HG03457 (cell line): ENCODE measurements around the gene GREB1L.

Source experiments
- ATAC-seq: cut with Tn5 transposase; IDR thresholded peaks from one replicate; pipeline ENCODE4 v1.9.1; 2021; ENCODE audit warnings: moderate number of reproducible peaks; ENCODE audit not compliant: unreplicated experiment

GREB1L gene

DNA sequence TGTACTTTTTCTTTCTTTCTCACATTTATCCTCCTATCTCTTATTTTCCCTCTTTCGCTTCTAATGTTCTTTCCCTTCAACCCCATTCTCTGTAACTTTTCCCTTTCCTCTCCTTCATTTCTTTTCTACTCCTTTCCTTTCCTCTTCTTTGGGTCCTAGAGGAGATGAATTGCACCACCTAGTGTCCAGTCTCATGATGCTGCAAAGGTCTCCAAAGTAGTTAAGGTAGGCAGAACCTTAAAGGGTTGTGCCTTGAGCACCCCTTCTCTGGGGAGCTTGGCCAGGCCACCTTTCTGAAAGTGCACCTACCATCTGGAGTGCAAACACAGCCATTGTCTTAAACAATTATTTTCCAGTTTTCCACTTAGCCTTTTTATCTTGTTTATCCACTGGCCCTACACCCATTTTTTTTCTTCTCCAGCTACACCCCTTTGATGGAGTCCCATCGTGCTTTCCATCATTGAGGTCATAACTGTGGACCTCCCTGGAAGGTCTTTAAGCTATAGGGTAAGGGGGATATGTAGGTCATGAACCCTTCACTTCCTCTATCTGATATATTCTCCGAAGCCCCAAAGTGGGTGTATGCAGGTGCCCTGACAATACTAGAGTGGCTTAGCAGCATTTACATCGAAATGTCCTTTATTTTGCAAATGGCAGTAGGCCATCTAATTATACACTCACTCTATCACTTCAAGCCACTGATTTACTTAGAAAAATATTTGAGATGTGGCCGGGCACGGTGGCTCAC is 202.6 kb downstream of the GREB1L start:
- ATAC-seq: no peak

DNA sequence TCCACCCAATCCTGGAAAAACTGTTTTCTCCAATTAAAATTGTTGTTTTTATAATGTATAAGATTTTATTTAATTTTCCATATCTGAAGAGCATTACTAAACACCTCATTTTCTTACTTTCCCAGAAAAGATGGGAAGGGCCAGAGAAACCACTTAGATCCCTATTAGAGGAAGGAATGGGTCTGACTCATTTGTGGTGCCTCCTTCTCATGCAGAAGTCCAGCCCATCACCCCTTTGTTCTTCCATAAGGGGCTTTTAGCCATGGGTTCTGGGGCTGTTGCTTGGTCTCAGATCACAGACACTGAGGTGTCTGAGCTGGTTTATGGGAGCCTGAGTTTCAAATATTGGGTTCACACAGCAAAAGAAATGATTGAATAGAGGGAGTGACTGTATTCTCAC is 206.3 kb downstream of the GREB1L start:
- no peak for ATAC-seq

DNA sequence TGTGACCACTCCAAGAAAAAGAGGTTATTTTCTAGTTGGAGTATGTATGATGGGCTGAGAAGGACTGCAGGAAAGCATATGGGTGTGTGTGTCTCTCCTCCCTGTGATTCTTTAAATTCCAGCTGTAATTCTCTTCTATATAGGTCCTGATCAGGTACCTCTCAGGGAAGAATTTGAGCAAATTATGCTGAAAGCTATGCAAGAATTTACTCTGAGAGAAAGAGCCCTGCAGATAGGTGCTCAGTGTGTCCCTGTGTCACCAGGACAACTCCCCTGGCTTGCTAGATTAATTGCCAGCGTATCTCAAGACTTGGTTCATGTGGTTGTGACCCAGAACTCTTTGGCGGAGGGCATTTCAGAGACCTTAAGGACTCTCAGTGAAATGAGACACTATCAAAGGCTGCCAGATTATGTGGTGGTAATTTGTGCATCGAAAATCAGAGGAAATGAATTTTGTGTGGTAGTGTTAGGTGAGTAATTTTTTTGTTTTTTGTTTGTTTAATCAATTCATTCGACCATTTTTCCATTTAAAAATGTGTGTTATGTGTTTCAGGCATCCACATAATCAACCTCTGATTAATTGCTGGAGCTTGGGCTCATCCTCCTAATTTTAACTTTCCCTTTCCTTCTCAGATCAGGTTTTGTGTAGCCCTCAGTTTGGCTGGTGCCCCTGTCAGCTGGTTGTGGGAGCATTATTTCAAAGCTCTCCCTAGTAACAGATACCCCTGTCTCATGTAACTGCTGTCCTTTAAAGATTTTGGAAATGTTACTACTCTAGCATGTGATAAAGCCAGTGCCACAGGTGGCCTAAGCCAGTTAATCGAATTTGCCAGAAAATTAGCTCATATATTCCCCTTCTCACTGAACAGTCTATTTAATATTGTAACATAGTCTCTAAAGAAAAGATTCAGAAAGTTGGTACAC is 207.6 kb downstream of the GREB1L start:
- no peak for ATAC-seq

DNA sequence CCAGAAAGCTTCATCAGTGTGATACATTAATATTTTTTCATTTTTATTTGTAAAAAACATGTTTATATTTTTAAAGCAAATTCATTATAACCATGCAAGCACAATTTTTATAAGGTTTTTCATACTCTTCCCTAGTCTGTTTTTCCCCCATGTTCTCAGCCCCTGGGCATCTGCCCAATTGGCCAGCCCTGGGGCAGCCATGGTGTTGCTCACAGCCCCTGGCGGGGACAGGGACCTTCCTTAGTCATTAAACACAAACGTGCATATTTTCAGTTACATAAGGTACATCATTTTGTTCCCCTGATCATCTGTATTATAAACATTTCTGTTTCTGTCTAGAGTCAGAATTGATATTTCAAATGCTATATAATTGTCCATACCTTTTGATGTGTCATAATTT is 208.5 kb downstream of the GREB1L start:
- ATAC-seq: no peak

DNA sequence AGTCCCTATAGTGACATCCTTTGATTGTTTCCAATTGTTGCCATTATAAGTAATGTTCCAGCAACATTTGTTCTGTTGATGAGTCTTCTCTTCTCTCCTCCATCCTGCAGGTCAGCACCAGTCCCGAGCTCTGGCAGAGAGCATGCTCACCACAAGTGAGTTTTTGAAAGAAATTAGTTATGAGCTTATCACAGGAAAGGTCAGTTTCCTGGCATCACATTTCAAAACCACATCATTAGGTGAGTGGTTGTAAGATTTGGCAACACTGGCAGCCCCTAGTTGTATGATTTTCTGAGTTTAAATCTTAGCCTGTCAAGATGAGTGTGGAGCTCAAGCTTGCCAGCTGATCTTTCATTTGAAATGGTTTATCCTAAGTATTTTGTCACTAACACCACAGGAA is 208.9 kb downstream of the GREB1L start:
- no peak for ATAC-seq

DNA sequence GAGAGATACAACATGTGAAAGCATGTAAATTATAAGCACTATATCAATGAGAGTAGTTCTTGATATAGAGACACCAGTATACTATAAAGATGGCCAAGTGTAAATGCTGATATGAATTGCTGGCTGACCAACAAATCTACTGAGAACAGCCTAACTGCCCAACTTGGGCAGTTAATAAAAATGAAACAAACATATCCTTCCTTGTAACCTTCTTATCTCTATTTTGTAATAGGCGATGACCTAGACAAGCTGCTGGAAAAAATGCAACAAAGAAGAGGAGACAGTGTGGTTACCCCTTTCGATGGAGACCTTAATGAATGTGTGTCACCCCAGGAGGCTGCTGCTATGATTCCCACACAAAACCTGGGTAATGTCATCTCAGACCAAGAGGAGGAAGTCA is 209.8 kb downstream of the GREB1L start:
- no peak for ATAC-seq

DNA sequence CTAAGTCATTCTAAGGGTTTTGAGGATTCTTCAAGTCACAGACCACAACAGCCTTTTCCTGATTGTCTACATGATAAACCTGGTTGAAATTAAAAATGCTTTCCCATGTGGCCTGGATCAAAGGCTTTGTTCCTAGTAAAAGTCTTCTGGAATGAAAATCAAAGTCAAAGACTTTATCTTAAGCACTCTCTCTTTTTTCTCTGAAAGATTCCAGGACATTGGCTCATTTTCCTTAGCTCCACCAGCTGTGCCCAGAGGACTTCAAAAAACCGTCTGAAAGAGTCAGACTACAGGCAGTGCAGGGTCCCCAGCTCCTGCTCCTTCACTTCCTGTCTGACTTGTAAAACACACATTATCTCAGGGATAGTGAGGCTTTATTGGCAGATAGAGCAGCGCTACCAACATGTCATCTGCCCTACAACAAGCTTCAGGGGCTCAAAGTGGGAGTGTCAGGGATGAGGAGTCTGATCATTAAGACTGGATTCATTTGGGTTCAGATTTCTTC is 210.3 kb downstream of the GREB1L start:
- ATAC-seq: no peak

DNA sequence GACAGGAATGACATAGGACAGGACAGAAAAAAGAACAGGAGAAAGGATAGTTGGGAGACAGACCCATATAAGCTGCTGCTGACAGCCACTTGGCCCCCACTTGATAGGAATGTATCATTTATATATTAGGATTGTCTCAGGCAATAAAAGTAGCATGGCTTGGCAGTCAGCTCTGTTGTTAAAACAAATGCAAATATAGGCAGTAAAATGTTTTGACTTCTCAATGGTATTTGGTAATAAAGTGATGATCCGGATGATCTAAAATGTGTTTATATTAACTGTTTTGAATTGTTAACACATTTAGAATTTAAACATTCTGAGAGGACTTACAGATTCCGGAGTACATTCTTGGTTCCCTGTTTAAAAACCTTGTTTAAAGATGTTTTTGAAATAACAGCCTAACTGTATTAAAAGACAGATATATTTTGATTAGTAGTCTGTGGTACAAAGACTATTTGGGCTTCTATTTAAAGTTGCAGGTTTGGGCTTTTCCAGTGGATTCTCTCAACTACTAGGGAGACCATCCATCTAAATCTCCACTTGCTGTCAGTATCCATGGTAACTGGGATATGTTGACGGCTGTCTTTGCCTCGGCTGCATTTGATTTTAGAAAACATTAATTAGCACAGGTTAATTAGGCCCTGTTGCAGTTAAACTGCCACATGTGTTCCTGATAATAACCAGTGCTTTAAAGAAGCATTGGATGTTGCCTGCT is 210.9 kb downstream of the GREB1L start:
- ATAC-seq: no peak

DNA sequence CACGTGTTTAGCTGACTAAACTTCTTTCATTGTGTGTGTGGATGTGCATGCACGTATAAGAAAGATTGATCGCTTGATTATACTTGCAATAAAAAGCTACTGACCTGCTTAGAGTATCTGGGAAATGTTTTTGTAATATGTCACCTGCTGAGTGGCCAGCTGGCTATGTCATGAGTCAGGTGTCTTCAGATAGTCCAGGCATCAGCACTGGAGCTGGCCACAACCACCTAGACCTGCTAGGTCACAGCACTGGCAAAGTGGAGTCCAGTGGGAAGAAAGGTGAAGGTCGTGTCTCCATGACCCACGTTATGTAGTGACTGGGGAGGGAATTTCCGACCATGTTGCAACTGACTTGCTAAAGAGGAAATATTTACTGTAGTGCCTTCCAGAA is 211.5 kb downstream of the GREB1L start:
- ATAC-seq: no peak

DNA sequence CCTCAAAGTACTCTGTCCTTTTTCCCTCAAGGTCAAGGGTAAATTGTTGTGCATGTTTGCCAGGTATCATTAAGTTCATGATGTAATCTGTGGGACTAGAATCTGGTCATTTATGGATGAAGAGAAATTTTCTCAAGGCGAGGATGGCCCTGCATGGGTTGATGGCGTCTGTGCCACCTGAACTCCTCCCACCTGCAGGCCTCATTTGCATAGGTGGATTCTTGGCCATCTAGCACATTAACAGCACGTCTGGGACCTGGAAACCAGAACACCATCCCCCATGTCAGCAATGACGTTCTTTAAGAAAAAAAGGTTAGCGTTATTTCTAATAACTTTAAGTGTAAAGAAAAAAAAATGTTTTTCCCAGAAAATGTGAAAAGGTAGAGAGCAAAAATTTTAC is 212.7 kb downstream of the GREB1L start:
- no peak for ATAC-seq

DNA sequence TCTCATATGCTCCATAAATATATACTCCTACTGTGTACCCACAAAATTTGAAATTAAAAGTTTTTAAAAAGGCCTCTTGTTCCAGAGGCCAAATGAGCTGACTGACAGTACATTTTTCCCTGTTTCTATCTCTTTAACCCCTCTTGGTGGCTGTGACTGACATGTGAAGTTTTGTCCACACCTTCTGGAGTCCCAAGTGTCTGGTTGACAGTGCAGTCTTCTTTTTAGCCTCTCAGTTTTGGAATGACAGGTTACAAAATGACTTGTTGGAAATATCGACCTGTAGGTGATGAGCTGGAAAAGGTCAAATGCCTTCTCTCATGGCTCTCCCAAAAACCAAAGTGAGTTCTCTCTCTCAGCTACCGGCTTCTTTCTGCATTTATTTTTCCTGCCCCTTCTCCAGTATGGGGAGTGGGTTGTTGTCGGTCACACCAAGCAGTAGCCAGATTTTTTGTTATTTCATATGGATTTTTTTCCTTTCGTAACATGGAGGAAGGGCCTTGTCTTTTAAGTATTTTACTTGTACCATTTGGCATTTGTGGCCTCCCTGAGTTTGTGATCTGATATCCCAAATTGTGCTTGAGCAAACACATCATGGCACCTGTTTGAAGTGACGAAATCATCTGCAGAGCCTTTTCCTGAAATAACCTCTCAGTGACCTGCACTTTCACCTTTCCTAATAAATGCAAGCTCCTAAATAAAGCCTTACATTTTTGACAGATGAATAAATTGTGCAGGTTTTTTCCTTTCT is 214.6 kb downstream of the GREB1L start:
- no peak for ATAC-seq

DNA sequence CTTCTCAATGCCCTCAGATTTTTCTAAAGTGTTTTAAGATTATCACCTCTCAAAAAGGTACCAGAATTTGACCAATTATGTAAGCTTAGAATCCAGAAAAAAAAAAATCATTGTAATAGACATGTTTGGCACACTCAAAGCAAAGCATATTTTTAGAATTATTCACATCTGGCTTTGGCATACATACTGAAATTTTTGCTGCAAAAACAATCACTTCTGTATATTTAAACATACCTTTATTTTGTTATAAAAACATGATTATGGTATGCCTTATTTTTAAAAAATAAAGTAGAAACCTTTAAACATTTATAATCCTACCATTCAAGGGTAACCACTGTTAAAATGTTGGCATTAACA is 215.1 kb downstream of the GREB1L start:
- no peak for ATAC-seq

DNA sequence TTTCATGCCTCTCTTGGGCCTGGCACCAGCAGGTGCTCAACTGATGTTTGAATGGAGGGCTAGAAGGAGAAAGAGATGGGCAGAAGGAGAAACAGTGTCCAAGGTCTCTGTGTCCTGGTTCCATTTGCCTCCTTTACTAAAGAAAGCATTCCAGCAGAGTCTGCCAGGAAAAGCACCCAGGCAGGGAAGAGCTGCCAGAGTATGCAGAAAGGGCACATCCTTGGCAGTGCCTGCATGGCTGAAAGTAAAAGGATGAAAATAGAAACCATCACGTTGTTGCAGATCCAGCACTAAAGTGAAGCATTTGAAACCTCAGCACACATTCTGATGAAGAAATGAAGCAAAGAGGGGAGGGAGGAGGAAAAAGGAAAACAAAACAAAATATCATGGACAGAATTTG is 216.3 kb downstream of the GREB1L start:
- ATAC-seq: no peak

DNA sequence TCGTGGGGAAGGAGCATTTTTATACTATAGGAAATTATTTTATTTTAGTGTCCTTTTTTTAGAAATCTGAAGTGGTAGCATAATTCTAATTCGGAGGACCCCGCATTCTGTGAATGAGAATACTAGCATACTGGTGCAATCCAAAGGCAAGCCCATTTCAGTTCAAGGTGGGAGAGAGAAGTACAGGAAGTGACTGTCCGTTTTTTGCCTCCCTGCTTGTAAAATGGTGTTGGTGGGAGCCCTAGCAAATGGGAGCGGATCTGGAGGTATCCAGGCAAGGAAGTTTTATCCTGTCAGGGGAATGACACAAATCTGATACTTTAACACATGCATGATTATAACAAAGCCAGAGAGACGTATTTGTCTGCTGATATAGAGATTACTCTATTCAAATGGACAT is 216.8 kb downstream of the GREB1L start:
- ATAC-seq: no peak

DNA sequence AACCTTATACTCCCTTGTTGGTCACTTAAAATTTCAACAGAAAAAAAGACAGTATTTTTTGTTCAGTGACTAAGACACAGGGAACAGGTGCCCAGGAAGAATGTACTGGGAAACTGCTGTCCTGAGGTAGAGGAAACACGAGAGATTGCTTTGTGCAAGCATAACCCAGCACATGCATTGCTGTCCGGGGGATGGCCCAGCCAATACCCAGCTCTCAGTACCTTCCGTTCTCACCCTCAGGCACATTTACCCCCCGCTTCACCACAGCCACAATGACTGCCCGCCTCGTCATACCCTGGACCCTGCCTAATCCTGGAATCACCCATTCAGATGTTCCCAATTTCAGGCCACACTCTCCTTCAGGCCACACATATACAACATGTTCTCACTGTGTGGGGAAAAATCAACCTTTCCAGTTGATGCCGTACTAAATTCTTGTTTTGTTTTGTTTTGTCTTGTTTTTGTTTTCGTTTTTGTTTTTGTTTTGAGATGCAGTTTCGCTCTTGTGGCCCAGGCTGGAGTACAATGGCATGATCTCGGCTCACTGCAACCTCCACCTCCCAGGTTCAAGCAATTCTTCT is 217.8 kb downstream of the GREB1L start:
- ATAC-seq: no peak

DNA sequence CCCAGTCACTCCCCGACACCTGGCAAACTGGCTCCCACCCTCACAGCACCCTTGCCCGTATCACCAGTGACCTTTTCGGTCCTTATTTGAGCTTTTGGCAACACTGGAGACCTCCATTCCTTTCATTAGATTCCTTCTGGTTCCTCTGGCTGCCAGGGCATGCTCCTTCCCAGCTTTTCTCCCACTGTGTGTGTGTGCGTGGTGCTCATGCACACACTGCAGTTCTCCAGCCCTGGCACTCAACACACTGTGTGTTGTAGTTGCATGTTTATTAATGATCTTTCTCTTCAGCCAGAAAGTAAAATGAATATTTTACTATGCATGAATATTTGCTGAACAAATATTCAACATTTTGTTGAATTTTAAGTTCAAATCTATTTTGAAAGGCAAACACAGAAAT is 219.4 kb downstream of the GREB1L start:
- ATAC-seq: no peak

DNA sequence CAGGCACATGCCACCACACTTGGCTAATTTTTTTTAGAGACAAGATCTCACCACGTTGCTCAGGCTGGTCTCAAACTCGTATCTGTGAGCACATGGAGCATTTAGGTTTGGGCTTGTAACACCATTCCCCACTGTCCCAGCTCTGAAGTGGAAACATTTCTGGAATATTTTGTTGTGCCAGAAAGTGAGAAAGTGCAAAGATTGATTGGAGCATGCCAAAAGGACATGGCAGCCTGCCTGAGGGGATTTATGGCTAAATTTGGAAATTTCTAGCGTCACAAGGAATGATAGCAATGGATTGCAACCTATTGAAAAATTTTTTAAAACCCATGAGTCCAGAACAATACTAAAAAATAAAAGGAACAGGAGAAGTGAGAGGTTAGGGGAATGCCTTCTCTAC is 221.7 kb downstream of the GREB1L start:
- ATAC-seq: no peak

DNA sequence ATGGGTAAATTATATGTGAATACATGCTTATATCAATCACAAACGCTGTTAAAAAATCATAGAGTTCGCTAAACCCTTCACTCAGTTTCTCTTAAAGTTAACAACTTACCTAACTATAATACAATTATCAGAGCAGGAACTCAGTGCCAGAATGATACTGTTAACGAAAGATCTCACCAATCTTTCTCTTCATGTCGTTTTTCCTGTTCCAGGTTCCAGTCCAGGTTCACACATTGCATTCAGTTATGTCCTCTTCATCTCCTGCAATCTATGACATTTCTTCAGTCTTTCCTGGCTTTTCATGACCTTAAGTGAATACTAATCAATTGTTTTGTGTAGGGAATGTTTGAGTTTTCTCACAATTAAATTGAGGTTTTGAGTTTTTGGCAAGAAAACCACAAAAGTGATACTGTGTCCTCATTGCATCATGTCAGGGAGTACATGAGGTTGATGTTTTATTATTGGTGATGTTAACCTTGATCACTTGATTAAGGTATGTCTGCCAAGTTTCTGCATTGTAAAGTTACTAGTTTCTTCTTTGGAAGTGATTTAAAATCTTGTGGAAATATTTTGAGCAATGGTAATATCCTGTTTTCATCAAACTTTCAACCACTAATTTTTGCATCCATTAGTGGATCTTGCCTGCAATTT is 226.6 kb downstream of the GREB1L start:
- no peak for ATAC-seq

DNA sequence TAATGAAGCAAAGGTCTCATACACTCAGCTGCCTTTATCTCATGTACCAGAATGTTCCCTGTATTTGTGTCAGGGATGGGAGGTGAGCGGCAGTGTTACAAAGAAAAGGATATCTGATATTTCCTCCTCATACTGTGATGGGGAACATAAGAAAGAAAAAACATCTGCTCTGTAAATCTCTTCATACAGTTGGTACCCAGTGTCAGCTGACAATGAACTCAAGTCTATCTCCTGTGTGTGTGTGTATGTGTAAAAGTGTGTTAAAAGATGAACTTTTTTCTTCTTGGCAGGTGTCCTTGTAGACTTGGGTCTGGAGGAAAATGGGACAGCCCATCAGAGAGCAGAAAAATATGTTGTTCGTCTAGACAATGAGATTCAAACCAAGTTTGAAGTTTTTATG is 230.7 kb downstream of the GREB1L start:
- no peak for ATAC-seq

DNA sequence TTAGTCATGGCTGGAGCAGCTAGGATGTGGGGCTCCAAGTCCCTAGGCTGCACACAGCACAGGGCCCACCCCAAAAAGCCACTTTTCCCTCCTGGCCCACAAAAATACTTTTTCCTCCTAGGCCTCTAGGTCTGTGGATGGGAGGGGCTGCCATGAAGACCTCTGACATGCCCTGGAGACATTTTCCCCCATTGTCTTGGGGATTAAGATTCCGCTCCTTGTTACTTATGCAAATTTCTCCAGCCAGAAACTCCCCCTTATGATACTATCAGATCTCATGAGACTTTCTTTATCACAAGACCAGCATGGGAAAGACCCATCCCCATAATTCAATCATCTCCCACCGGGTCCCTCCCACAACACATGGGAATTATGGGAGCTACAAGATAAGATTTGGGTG is 232.6 kb downstream of the GREB1L start:
- ATAC-seq: no peak
